ENCODE data around the gene MRNIP.
"Not testable (repeated sequence)": the region's sequence is repeated elsewhere in the genome, so short reads cannot be mapped to it uniquely, and the experiment has no call there.

Gene MRNIP

DNA sequence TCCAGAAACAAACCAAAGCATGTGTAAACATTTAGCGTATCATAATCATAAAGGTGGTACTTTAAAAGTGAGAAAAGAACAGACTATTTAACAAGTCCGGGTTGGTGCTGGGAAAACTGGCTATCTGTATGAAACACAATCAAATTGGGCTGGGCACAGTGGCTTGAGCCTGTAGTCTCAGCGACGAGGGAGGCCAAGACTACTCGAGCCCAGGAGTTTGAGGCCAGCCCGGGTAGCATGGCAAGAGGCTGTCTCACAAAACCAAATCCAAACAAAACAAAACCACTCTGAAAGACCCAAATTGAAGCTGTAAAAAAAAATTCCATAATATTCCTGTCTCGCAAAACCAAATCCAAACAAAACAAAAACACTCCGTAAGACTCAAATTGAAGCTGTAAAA is 4.3 kb downstream of the MRNIP start:
- no peak overlapping the region for H3K4me3 Mint-ChIP-seq

GRCh38 chr5:179852993-179853547 is 5.5 kb downstream of the MRNIP start:
- Mint-ChIP-seq H3K27ac (no peak overlapping the region), H3K36me3 (ENCODE audit: low read depth) (peaks cover 5% of the 10 kb centered on the region), H3K27me3 (no peaks in the 10 kb centered on the region), H3K4me3 (no peak overlapping the region), H3K9me3 (no peaks in the 10 kb centered on the region), H3K4me1 (peaks cover 18% of the 10 kb centered on the region)
- ATAC-seq: no peak
- DNase-seq: no peak

More for the DNA sequence above, 4.3 kb downstream of the MRNIP start:
- ATAC-seq: no peak
- Mint-ChIP-seq H3K27me3 (no peaks in the 10 kb centered on the region), H3K9me3 (no peaks in the 10 kb centered on the region), H3K4me1 (peaks cover 24% of the 10 kb centered on the region), H3K27ac (no peak overlapping the region), H3K36me3 (ENCODE audit: low read depth) (peaks cover 5% of the 10 kb centered on the region)
- no peak for DNase-seq

- Mint-ChIP-seq H3K9me3 (peaks cover 5% of the 10 kb centered on the region), H3K4me3 (no peak overlapping the region), H3K36me3 (ENCODE audit: low read depth) (peaks cover 32% of the 10 kb centered on the region), H3K4me1 (peaks cover 10% of the 10 kb centered on the region), H3K27me3 (no peaks in the 10 kb centered on the region), H3K27ac (no peak overlapping the region)
- ATAC-seq (no peak), DNase-seq (no peak)
These were observed 17.0 kb downstream of the MRNIP start for GRCh38 chr5:179841621-179842020.

DNA sequence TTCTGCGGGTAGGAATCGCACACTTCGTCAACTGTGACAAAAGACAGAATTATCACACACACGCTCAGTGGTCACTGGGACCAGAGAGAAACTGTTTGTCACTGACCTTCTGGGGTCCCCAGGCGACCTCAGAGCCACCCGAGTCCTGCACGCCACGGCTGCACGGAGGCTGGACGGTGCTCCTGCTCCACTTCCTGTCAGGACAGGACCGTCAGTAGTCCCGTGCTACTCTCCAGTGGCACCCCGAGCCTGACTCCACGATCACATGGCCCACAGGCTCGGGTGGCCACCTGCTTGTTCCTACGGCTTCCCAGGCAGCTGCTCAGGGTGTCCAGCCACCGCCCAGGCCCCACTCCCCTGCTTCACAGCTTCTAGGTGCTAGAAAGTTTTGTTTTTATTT is 17.9 kb downstream of the MRNIP start:
- Mint-ChIP-seq H3K36me3 (ENCODE audit: low read depth) (peaks cover 36% of the 10 kb centered on the region), H3K4me1 (peaks cover 18% of the 10 kb centered on the region)

DNA sequence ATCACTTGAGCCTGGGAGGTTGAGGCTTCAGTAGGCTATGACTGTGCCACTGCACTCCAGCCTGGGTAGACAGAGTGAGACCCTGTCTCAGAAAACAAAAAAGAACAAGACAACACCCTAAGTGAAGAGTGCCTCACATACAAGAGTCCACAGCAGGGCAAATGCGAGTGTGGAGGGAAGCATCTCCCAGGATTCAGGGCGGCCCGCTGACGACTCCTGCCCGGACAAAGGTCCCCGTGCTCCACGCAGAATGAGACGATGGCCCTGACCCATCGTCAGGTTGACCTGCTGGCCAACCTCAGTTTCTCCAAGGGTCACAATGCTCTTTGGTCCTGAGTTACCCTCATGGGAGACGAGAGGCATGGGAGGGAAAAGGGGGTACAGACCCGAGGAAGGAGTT is 18.3 kb downstream of the MRNIP start:
- Mint-ChIP-seq H3K27ac (no peak overlapping the region), H3K9me3 (peaks cover 5% of the 10 kb centered on the region), H3K36me3 (ENCODE audit: low read depth) (peaks cover 38% of the 10 kb centered on the region), H3K4me1 (peaks cover 19% of the 10 kb centered on the region), H3K27me3 (no peaks in the 10 kb centered on the region), H3K4me3 (no peak overlapping the region)
- ATAC-seq: no peak
- no peak for DNase-seq

More for the DNA sequence above, 17.9 kb downstream of the MRNIP start:
- DNase-seq: no peak
- Mint-ChIP-seq H3K27ac (no peak overlapping the region), H3K27me3 (no peaks in the 10 kb centered on the region), H3K9me3 (peaks cover 5% of the 10 kb centered on the region), H3K4me3 (no peak overlapping the region)
- ATAC-seq: no peak

- H3K36me3 Mint-ChIP-seq (ENCODE audit: low read depth): peaks cover 35% of the 10 kb centered on the region
- no peak for DNase-seq
- peaks cover 19% of the 10 kb centered on the region for H3K4me1 Mint-ChIP-seq
These were observed 19.0 kb downstream of the MRNIP start for GRCh38 chr5:179839328-179840256.

GRCh38 chr5:179837076-179838011 is 21.3 kb downstream of the MRNIP start:
- DNase-seq (no peak), ATAC-seq (no peak)
- Mint-ChIP-seq H3K9me3 (no peaks in the 10 kb centered on the region), H3K4me1 (peaks cover 19% of the 10 kb centered on the region), H3K27ac (peak overlapping the region; percentile 90), H3K27me3 (no peaks in the 10 kb centered on the region), H3K36me3 (ENCODE audit: low read depth) (peaks cover 49% of the 10 kb centered on the region), H3K4me3 (no peak overlapping the region)

More at GRCh38 chr5:179839328-179840256, 19.0 kb downstream of the MRNIP start:
- Mint-ChIP-seq H3K9me3 (no peaks in the 10 kb centered on the region), H3K4me3 (no peak overlapping the region), H3K27me3 (no peaks in the 10 kb centered on the region), H3K27ac (no peak overlapping the region)
- no peak for ATAC-seq

DNA sequence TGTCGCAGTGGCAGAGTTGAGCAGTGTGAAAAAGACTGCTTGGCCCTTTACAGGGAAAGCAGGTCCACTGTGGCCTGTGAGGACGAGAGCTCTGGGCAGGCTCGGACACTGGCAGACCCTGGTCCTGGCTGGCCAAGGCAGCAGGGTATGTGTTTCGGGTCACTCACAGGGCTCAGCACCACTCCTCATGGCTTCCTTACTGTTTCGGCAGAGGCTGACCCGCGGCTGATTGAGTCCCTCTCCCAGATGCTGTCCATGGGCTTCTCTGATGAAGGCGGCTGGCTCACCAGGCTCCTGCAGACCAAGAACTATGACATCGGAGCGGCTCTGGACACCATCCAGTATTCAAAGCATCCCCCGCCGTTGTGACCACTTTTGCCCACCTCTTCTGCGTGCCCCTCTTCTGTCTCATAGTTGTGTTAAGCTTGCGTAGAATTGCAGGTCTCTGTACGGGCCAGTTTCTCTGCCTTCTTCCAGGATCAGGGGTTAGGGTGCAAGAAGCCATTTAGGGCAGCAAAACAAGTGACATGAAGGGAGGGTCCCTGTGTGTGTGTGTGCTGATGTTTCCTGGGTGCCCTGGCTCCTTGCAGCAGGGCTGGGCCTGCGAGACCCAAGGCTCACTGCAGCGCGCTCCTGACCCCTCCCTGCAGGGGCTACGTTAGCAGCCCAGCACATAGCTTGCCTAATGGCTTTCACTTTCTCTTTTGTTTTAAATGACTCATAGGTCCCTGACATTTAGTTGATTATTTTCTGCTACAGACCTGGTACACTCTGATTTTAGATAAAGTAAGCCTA is 22.2 kb downstream of the MRNIP start:
- DNase-seq (peak; percentile 45), ATAC-seq (peak; percentile 97)
- Mint-ChIP-seq H3K4me1 (peaks cover 19% of the 10 kb centered on the region), H3K27me3 (no peaks in the 10 kb centered on the region), H3K4me3 (peak overlapping the region; percentile 21), H3K9me3 (no peaks in the 10 kb centered on the region), H3K27ac (peak overlapping the region; percentile 90), H3K36me3 (ENCODE audit: low read depth) (peaks cover 49% of the 10 kb centered on the region)

DNA sequence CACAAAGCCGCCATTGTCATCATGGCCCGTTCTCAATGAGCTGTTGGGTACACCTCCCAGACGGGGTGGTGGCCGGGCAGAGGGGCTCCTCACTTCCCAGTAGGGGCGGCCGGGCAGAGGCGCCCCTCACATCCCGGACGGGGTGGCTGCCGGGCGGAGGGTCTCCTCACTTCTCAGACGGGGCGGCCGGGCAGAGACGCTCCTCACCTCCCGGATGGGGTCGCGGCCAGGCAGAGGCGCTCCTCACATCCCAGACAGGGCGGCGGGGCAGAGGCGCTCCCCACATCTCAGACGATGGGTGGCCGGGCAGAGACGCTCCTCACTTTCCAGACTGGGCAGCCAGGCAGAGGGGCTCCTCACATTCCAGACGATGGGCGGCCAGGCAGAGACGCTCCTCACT is 23.7 kb downstream of the MRNIP start:
- not testable (repeated sequence) for H3K27me3 Mint-ChIP-seq, H3K27ac Mint-ChIP-seq, DNase-seq, H3K9me3 Mint-ChIP-seq, H3K4me3 Mint-ChIP-seq, ATAC-seq
- H3K4me1 Mint-ChIP-seq: peaks cover 21% of the 10 kb centered on the region
- H3K36me3 Mint-ChIP-seq (ENCODE audit: low read depth): peaks cover 52% of the 10 kb centered on the region

GRCh38 chr5:179834120-179834519 is 24.5 kb downstream of the MRNIP start:
- no peak for DNase-seq
- Mint-ChIP-seq H3K4me1 (peaks cover 21% of the 10 kb centered on the region), H3K4me3 (no peak overlapping the region), H3K36me3 (ENCODE audit: low read depth) (peaks cover 59% of the 10 kb centered on the region), H3K9me3 (no peaks in the 10 kb centered on the region), H3K27ac (no peak overlapping the region), H3K27me3 (no peaks in the 10 kb centered on the region)
- ATAC-seq: no peak

DNA sequence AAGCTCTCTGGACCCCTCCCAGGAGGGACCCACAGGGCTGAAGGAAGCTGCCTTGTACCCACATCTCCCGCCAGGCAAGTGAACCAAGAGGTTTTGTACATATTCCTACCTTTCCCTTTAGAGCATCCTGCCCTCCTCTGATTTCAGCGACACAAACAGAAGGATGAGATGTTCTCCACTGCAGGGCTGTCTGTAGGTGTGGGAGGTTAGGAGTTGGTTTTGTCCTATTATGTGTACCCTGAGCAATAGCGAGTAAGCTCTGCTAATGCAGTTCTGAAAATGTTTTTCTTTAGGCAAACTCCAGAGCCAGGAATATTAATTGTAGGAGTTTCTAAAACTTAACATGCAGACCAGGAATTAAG is 24.9 kb downstream of the MRNIP start:
- DNase-seq (no peak), ATAC-seq (no peak)
- peak overlapping the region; percentile 19 for H3K27ac Mint-ChIP-seq
- H3K4me1 Mint-ChIP-seq: peaks cover 22% of the 10 kb centered on the region
- H3K4me3 Mint-ChIP-seq: no peak overlapping the region
- no peaks in the 10 kb centered on the region for H3K27me3 Mint-ChIP-seq
- no peaks in the 10 kb centered on the region for H3K9me3 Mint-ChIP-seq
- H3K36me3 Mint-ChIP-seq (ENCODE audit: low read depth): peaks cover 61% of the 10 kb centered on the region

DNA sequence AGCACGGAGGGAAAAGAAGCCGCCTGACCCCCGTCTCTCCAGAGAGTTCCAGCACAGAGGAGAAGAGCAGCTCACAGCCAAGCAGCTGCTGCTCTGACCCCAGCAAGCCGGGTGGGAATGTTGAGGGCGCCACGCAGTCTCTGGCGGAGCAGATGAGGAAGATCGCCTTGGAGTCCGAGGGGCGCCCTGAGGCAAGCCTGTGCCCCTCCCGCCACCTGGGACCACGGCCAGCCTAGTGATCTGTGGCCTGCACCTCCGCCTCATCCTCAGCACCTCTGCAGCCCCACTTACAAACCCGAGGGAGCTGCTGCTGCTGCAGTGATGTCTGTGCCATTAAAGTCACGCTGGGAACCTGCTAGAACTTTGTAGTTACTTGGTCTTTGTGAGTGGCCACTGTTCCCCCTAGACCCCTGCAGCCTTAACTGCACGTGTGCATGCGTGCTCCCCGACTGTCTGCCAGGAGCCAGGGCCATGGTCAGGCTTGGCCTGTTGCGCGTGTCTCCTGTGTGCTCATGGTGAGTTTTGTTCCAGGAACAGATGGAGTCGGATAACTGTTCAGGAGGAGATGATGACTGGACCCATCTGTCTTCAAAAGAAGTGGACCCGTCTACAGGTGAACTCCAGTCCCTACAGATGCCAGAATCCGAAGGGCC is 25.4 kb downstream of the MRNIP start:
- Mint-ChIP-seq H3K4me1 (peaks cover 23% of the 10 kb centered on the region), H3K36me3 (ENCODE audit: low read depth) (peaks cover 60% of the 10 kb centered on the region), H3K9me3 (no peaks in the 10 kb centered on the region), H3K27ac (peak overlapping the region; percentile 19), H3K4me3 (no peak overlapping the region), H3K27me3 (no peaks in the 10 kb centered on the region)
- ATAC-seq (no peak), DNase-seq (no peak)

GRCh38 chr5:179832039-179832745 is 26.4 kb downstream of the MRNIP start:
- Mint-ChIP-seq H3K4me1 (peaks cover 29% of the 10 kb centered on the region), H3K4me3 (no peak overlapping the region), H3K36me3 (ENCODE audit: low read depth) (peaks cover 65% of the 10 kb centered on the region), H3K27ac (no peak overlapping the region), H3K27me3 (no peaks in the 10 kb centered on the region), H3K9me3 (no peaks in the 10 kb centered on the region)
- ATAC-seq (no peak), DNase-seq (no peak)

Measured in activated naive CD8-positive, alpha-beta T cell treated with anti-CD3 and anti-CD28 coated beads, Interleukin-2, amount 50 U/mL, for 24 hours (primary cell).